Osteocyte (in vitro differentiated cells): ENCODE data around the gene SETD2. TPM values are rescaled to one million over a fixed set of nuclear protein-coding genes. Genes with fewer than 3 reads are reported as not detected.

Experiments
- total RNA-seq: library from RNA; stranded (reverse); gene quantifications from 2 replicates; pipeline ENCODE4 v1.2.1, GENCODE V29; 2021

Gene SETD2
- total RNA-seq, 1 donor from 2014 or later, result 45.0 TPM

Other genes with a start within 250 kb of the SETD2 start
- gene CCDC12, start 187.4 kb downstream of the SETD2 start, total RNA-seq, result 34.5 and 37.4 TPM in 2 replicates
- 14.0 and 21.8 TPM in 2 replicates for gene NBEAL2, start 184.4 kb downstream of the SETD2 start, total RNA-seq
- 5.4 and 6.2 TPM in 2 replicates for gene KIF9, start 118.7 kb upstream of the SETD2 start, total RNA-seq
- 29.1 and 32.3 TPM in 2 replicates for gene KLHL18, start 118.8 kb upstream of the SETD2 start, total RNA-seq
- gene PTPN23, start 216.9 kb upstream of the SETD2 start, total RNA-seq, result 57.7 and 60.8 TPM in 2 replicates